HG03571 (cell line): ENCODE measurements around the gene LHCGR.

Experiments used
- ATAC-seq: cut with Tn5 transposase; IDR thresholded peaks from one replicate; pipeline ENCODE4 v1.9.1; 2021; ENCODE audit not compliant: unreplicated experiment

Gene LHCGR

DNA sequence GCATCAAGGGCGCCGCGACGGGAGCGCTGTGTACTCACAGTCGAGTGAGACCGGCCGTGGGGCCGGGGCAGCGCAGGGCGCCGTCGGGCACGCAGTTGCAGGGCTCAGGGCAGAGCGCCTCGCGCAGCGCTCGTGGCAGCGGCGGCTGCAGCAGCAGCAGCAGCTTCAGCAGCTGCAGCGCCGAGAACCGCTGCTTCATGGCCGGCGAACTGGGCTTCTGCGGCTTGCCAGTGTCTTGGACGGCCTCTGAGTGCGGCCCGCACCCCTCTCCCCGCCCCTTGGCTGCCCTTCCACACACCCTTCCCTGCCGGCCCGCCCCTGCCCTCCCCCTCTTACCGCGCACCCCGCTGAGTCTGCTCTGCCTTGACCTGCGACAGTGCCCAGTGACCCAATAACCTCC lies at the start of gene LHCGR:
LHCGR (minus strand) TSS at position 252 of the 400 bp plus-strand sequence; CDS start at position 199, 53 bp downstream.
- no peak for ATAC-seq

DNA sequence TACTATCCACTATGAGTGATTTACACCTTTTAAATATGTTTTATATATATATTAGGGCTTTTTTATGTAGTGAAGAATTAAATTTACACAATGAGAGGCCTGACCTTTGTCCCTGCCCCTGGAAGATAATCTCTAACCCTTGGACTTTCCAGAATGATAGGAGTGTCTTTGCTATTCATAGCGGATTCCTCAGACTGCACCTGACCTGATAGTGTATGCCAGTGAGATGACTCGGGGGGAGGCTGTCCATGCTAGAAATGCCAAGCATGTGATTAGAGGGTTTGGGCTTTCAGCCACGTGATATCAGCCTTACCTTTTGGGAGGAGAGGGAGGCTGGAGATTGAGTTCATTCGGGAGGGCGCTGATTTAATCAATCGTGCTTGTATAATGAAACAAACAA lies 44.1 kb upstream of the LHCGR start:
- no peak for ATAC-seq

- no peak for ATAC-seq
Measured at GRCh38 chr2:48795065-48795464, 39.5 kb upstream of the LHCGR start.

DNA sequence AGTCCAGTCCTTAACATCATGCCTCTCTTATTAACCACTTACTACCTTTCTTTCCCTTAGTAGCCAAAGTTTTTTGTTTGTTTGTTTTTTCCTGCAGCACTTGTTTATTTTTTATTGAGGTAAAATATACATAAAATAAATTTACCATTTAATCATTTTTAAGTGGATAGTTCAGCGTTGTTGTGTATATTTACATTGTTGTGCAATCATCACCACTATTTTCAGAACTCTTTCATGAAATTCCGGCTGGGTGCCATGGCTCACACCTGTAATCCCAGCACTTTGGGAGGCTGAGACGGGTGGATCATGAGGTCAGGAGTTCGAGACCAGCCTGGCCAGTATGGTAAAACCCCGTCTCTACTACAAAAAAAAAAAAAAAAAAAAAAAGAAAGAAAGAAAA lies 38.1 kb upstream of the LHCGR start:
- no peak for ATAC-seq

- no peak for ATAC-seq
Measured at GRCh38 chr2:48792030-48792429, 36.5 kb upstream of the LHCGR start.

DNA sequence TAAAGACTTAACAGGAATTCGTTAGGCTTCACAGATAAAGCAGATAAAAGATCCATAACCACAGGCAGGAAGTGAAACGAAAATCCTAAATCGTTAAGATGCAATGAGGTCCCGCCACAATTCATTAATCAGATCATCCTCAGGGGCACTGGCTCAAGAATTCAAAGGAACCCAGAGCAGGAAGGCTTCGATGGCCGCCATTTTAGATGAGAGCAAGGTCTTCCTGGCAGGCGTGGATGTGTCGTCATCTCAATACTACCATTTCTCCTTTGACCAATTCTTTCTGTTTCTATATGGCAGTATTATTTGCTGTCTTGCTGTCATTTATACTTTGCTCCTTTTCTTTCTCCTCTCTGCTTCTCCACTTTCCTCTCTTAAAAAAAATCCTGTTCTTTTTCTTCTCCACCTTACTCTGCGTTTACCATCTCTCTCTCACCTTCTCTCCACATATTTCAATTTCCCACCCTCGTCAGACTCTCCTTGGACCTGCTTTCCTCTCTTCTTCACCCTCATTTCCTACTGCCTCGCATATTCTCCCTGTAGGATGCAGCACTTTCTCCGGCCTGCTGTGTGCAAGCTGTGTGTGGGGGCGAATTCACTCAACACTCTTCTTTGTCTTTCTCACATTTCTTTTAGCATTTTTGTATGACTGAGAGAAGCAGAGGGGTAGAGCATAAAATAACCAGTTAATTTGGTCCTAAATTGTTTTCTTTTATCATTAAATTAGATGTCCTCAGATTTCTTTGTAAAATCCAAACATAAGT lies 35.1 kb upstream of the LHCGR start:
- no peak for ATAC-seq

DNA sequence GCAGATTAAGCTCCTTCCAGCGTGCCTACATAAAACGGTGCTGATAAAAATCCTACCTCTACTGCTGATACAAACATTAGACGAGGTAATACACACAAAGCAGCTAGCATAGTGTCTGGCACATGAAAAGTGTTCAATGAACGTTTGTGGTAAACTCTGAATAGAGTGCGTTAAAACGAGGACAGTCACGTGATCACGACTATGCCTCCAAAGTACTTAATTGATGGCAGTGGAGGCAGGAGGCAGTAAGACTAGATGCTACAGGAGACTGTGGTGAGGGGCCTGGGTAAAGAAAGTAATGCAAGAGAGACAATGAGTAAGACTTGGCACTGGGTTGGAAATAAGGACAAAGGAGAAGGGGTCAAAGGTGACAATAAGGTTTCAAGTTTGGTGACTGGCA lies 32.1 kb upstream of the LHCGR start:
- no peak for ATAC-seq

DNA sequence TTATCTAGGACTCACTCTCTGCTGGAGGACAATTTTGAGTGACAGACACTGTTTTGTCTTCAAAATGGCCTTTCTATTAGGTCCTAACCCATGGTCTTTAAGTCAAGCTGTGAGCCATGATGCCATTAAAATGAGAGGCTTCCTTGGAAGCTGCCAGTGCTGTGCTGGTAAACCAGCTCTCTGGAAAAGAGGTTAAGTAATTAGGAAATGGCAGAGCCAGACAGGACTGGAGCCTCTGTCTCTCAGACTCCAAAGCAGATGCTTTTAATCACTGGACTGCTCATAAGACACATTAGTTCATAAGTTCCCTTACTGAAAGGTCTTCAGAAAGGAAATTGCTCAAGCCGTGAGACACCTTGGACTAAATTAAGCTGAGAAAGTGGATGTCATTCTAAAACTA lies 25.8 kb upstream of the LHCGR start:
- no peak for ATAC-seq

- no peak for ATAC-seq
Measured at GRCh38 chr2:48779019-48779716, 23.6 kb upstream of the LHCGR start.

DNA sequence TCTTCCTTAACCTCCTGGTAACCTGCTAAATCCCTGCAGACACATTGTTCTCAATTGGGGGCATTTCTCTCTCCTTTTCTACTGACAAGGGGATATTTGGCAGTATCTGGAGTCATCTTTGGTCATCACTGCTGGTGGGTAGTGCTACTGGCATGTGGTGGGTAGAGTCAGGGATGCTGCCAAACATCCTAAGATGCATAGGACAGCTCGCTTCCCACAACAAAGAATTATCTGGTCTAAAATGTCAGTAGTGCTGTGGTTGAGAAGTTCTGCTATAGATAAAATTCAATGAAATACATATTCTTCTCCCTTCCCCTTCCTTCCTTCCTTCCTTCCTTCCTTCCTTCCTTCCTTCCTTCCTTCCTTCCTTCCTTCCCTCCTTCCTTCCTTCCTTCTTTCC lies 18.7 kb upstream of the LHCGR start:
- no peak for ATAC-seq

DNA sequence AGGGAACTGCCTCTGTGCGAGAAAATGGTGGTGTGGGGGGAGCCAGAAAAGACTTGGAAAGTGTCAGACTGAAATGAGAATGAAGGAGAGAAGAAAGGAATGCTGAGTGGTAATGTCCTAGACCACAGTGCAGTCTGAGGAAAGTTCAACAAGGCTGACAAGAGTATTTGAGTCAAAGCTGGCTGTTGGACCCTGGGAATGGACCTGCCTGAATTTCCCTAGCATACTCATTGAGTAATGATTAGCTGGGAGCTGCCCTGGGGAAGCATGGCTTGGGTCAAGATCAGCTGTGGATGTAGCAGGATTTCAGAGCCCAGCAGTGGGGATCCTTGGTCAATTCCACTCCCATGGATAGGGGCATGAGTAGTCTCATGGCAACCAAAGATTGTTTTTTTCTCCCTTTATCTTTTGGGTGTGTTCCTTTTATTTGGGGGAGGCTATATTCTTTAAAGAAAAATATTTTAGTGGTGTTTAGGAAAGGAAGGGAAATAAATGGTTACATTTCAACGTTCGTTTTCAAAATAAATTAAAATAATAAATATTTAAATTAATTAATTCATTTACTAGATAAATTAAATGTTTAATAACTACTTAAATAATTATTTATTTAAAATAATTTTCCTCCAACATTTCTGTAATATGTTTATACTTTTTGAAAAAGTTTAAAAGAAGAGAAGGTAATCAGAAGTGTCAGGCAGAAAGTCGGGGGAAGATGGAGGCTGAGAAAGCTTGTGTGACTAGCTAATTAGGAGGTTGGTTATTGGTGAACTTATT lies 15.9 kb upstream of the LHCGR start:
- no peak for ATAC-seq

GRCh38 chr2:48770181-48770580 lies 14.7 kb upstream of the LHCGR start:
- ATAC-seq, result no peak

GRCh38 chr2:48768669-48769068 lies 13.1 kb upstream of the LHCGR start:
- ATAC-seq, result no peak

- no peak for ATAC-seq
Measured at GRCh38 chr2:48767330-48767729, 11.8 kb upstream of the LHCGR start.

GRCh38 chr2:48760826-48761225 lies 5.3 kb upstream of the LHCGR start:
- no peak for ATAC-seq

- ATAC-seq, result no peak
Measured at GRCh38 chr2:48759682-48760081, 4.2 kb upstream of the LHCGR start.

DNA sequence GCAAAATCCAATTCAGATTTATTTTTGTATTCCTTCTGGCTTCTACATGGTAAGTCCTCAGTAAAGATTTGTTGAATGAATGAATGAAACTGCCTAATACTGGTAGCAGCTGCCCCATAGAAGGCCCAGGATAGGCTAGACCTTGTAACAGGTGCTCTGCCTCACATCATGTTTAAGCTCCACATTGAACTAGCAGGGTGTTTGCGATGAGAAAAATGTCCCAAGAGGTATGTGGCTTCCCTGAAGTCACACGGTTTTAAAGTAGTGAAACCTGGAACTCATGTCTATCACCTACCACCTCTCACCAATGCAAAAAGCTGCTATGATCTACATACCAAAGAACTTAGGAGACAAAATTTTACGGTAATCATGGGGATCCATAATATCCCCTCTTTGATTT lies 765 bp upstream of the LHCGR start:
- ATAC-seq, result no peak

- ATAC-seq, result no peak
Measured at GRCh38 chr2:48754874-48755273, 650 bp downstream of the LHCGR start.

DNA sequence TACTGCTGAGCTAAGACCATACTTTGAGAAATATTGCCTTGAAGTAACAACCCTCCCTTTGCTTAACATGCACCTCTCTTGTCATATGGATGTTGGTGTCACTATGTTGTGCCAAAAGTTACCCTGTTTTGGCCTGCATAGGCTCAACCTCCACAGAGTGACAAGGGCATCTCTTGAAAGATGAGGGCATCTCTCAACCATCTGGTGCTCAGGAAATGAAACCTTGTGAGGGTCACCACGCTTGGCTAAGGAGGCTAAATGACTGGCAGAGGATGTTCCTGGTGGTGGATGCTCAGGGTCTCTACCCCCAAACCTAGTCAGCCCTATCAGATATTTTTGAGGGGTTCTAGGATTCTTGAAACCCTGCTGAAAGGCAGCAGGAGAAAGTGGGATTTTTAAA lies 2.3 kb downstream of the LHCGR start:
- ATAC-seq, result peak; percentile 43

DNA sequence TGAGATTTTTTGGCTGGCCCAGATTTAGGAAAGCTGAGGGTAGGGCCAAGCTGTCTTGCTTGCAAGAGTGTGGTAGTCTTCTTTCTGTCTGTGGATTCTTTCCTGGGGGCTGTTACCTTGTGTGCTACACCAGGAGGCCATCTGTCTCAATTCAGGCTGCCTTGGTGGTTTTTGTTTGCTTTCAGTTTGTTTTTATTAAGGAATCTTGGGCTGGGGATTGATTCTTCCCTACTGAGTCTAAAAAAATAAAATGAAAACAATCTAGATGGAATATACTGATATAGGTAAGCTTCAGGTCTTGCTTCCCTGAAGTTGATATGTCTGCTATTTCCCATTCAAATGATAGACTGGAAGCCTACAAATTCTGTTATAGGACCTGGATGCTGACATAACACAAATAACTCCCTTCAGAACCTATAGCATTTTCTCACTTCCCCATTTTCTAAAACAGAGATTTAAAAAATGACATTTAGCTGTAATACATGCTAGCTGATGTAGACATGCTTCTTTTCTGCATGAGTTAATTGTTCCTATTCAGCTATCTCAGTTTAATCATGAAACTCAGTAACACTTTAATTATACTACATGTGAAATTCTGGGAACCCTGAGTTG lies 5.3 kb downstream of the LHCGR start:
- peak; percentile 45 for ATAC-seq
